KG1 (cell line): Measurements from ENCODE around the gene BRD3.
"Not testable (repeated sequence)": the region's sequence is repeated elsewhere in the genome, so short reads cannot be mapped to it uniquely, and the experiment has no call there.

Experiments
- DNase-seq: peaks from one replicate; lab custom pipeline; 2025; lab: John Stamatoyannopoulos, UW

Gene BRD3

GRCh38 chr9:134067904-134068743 lies at the start of gene BRD3:
TSS of gene BRD3 (minus strand) at chr9:134068026. CDS start at chr9:134053477, 14,549 bp downstream.
- peak; percentile 71 for DNase-seq

GRCh38 chr9:134112561-134112960 lies 44.7 kb upstream of the BRD3 start:
- DNase-seq: no peak

- no peak for DNase-seq
Measured at GRCh38 chr9:134111064-134111463, 43.2 kb upstream of the BRD3 start.

GRCh38 chr9:134103391-134103998 lies 35.7 kb upstream of the BRD3 start:
- no peak for DNase-seq

GRCh38 chr9:134101623-134102149 lies 33.9 kb upstream of the BRD3 start:
- DNase-seq: no peak

- DNase-seq: not testable (repeated sequence)
Measured at GRCh38 chr9:134101133-134101532, 33.3 kb upstream of the BRD3 start.

GRCh38 chr9:134100040-134100439 lies 32.2 kb upstream of the BRD3 start:
- no peak for DNase-seq

GRCh38 chr9:134099123-134099761 lies 31.4 kb upstream of the BRD3 start:
- DNase-seq: peak; percentile 48

GRCh38 chr9:134089972-134090371 lies 22.1 kb upstream of the BRD3 start:
- DNase-seq: no peak

- DNase-seq: no peak
Measured at GRCh38 chr9:134088063-134088725, 20.4 kb upstream of the BRD3 start.

- DNase-seq: no peak
Measured at GRCh38 chr9:134085674-134086073, 17.8 kb upstream of the BRD3 start.

GRCh38 chr9:134083451-134083850 lies 15.6 kb upstream of the BRD3 start:
- no peak for DNase-seq

GRCh38 chr9:134076644-134077043 lies 8.8 kb upstream of the BRD3 start:
- DNase-seq: no peak

GRCh38 chr9:134075689-134076088 lies 7.9 kb upstream of the BRD3 start:
- DNase-seq: not testable (repeated sequence)

GRCh38 chr9:134073500-134073899 lies 5.7 kb upstream of the BRD3 start:
- DNase-seq: no peak

GRCh38 chr9:134072683-134073082 lies 4.9 kb upstream of the BRD3 start:
- DNase-seq: not testable (repeated sequence)

- DNase-seq: no peak
Measured at GRCh38 chr9:134071149-134071548, 3.3 kb upstream of the BRD3 start.

- no peak for DNase-seq
Measured at GRCh38 chr9:134069480-134070399, 1.9 kb upstream of the BRD3 start.

- DNase-seq: no peak
Measured at GRCh38 chr9:134068744-134069479, 1.1 kb upstream of the BRD3 start.
